Thoracic aorta (tissue), 2 donors: ENCODE data around the gene PTGFRN. TPM values are rescaled to one million over a fixed set of nuclear protein-coding genes. Genes with fewer than 3 reads are reported as not detected.

ENCODE experiments used
- ATAC-seq: fragments of 150-250 bp; one replicate; pipeline ENCODE4 v1.8.0; 2017; ENCODE audit warnings: low read depth; ENCODE audit not compliant: insufficient number of reproducible peaks, low FRiP score
- DNase-seq: peaks from one replicate; pipeline ENCODE4 v3.0.0-alpha.2; 2020; ENCODE audit warnings: low spot score
- H3K27ac ChIP-seq, 2 donors: fragments of 200-600 bp; sonication (generic); 1 replicate in 1 of 2; 2 replicates in 1 of 2; pipeline ENCODE4 v1.5.1; 2016; ENCODE audit warnings: mild to moderate bottlenecking in 2 of 2, moderate library complexity in 2 of 2
- H3K27me3 ChIP-seq: fragments of 200-600 bp; sonication (generic); replicated peaks from 2 replicates; pipeline ENCODE4 v1.6.0; 2016; ENCODE audit warnings: mild to moderate bottlenecking; ENCODE audit not compliant: insufficient read depth
- H3K36me3 ChIP-seq: fragments of 200-600 bp; sonication (generic); one replicate; pipeline ENCODE4 v1.5.1; 2016
- H3K4me1 ChIP-seq, 2 donors: fragments of 200-600 bp; sonication (generic); 1 replicate in 1 of 2; 2 replicates in 1 of 2; pipeline versions ENCODE4 v1.5.1 to v1.6.0; 2016; ENCODE audit warnings: low read depth in 2 of 2, mild to moderate bottlenecking in 1 of 2; ENCODE audit not compliant: control insufficient read depth in 1 of 2
- H3K4me3 ChIP-seq: fragments of 200-600 bp; sonication (generic); 2 replicates; pipeline ENCODE4 v1.5.1; 2016; ENCODE audit warnings: mild to moderate bottlenecking
- H3K9me3 ChIP-seq: fragments of 200-600 bp; sonication (generic); 2 replicates; pipeline ENCODE4 v1.5.1; 2016
- total RNA-seq, 2 donors: library from RNA; depleted of rRNA; stranded (reverse); fragments of >200 nt; gene quantifications; one replicate each; pipeline versions ENCODE4 v1.1.0 to v1.2.3, GENCODE V29; 2016
- TF ChIP-seq, protein P1 (sequence below): fragments of 200-600 bp; sonication (generic); IDR thresholded peaks from one replicate; pipeline ENCODE4 v1.5.1; 2019; ENCODE audit warnings: antibody characterized with exemption

PTGFRN gene
- total RNA-seq, 2 donors from 2014 or later = 24.5 to 32.7 TPM

DNA sequence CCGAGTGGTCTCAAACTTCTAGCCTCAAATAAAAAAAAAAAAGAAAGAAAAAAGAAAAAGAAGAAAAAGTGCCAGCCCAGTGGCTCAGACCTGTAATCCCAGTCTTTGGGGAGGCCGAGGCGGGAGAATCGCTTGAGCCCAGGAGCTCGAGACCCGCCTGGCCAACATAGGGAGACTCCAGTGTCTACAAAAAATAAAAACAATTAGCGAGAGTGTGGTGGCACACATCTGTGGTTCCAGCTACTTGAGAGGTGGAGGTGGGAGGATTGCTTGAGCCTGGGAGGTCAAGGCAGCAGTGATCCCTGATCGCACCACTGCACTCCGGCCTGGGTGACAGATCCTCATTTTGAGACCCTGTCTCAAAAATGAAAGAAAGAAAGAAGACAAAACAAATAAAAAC, 1.4 kb upstream of the PTGFRN start:
- H3K27ac ChIP-seq = no peak overlapping the region
- H3K4me3 ChIP-seq = no peak overlapping the region
- ATAC-seq (no peak), DNase-seq (no peak)
- H3K9me3 ChIP-seq = no peaks in the 10 kb centered on the region
- TF ChIP-seq, protein P1, sequence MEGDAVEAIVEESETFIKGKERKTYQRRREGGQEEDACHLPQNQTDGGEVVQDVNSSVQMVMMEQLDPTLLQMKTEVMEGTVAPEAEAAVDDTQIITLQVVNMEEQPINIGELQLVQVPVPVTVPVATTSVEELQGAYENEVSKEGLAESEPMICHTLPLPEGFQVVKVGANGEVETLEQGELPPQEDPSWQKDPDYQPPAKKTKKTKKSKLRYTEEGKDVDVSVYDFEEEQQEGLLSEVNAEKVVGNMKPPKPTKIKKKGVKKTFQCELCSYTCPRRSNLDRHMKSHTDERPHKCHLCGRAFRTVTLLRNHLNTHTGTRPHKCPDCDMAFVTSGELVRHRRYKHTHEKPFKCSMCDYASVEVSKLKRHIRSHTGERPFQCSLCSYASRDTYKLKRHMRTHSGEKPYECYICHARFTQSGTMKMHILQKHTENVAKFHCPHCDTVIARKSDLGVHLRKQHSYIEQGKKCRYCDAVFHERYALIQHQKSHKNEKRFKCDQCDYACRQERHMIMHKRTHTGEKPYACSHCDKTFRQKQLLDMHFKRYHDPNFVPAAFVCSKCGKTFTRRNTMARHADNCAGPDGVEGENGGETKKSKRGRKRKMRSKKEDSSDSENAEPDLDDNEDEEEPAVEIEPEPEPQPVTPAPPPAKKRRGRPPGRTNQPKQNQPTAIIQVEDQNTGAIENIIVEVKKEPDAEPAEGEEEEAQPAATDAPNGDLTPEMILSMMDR = no peak
- H3K27me3 ChIP-seq = no peaks in the 10 kb centered on the region
- H3K4me1 ChIP-seq = peaks cover 5 to 17% of the 10 kb centered on the region in 2 donors
- H3K36me3 ChIP-seq = no peaks in the 10 kb centered on the region

DNA sequence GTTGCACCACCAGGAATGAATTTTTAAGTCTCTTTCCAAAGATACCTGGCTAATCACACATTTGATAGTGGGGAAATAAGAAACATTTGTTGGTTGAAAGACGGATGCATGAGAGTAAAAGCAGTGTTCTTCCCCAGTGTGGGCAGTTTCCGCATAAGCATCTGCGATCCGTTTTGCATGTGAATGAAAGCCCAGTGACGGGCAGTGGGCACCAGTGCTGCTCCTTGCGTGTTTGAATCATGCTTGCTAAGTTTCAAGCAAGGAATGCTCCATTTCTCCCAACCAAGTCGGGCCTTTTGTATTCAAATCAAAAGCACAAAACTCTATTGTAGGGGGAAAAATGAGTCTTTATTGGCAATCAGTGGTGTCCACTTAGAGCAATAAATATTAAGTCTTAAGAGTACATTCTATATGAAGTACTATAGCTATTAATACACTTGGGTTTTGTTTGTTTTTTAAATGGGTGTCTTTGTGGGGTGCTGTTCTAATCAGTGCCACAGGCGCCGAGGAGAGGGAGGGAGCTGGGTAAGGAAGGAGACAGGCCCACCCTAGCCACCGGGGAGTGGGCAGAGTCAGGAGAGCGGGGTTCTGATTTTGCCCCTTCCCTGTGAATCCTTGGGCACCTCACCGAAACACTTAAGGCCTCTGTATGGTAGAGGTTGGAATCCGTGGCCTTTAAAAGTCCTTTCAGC, 750 bp upstream of the PTGFRN start:
- DNase-seq (no peak), ATAC-seq (no peak)
- H3K9me3 ChIP-seq = no peaks in the 10 kb centered on the region
- peaks cover 5 to 17% of the 10 kb centered on the region in 2 donors for H3K4me1 ChIP-seq
- peak overlapping the region; percentile 91 for H3K4me3 ChIP-seq
- no peaks in the 10 kb centered on the region for H3K36me3 ChIP-seq
- TF ChIP-seq, protein P1 = no peak
- H3K27ac ChIP-seq = peak overlapping the region; percentile 71 to 75
- no peaks in the 10 kb centered on the region for H3K27me3 ChIP-seq

DNA sequence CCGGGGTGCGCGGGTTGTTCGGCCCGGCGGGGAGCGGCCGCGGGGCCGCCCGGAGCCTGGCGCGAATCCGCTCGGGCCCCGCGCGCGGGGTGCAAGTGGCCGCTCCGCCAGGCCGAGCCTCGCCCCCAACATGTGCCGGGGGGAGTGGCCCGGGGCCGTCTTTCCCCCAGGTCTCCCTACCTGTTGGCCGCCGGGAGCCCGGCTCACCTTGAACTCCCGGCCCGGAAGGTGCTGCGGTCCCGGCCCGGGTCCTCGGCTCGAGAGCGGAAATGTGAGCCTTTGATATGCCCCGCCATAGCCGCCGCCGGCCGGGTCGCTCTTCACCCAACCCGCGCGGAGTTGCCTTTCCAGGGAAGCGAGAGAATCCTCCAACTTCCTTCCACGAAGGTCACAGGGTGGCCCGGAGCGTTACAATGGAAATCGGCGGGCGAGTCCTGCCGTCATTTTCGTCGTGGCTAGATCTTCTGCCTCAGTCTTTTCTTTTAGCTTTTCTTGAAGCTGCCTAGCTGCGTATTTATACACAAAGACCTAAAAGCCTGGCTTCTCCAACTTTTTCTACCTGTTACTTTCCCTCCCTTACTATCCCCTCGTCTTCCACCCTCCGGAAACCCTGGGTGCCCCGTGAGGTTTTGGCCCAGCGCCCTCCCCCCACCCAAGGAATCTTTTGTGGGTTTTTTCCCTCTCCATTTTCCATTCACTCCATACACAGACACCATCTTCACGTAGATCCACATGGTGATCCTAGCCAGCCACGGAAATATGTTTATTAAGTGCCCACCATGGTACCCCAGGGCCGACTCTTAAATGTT, 867 bp downstream of the PTGFRN start:
- peak; percentile 52 for ATAC-seq
- no peaks in the 10 kb centered on the region for H3K27me3 ChIP-seq
- TF ChIP-seq, protein P1 = no peak
- peak overlapping the region; percentile 91 for H3K4me3 ChIP-seq
- H3K36me3 ChIP-seq = no peaks in the 10 kb centered on the region
- H3K4me1 ChIP-seq = peaks cover 5 to 25% of the 10 kb centered on the region in 2 donors
- H3K9me3 ChIP-seq = no peaks in the 10 kb centered on the region
- no peak for DNase-seq
- peak overlapping the region; percentile 34 to 71 for H3K27ac ChIP-seq

DNA sequence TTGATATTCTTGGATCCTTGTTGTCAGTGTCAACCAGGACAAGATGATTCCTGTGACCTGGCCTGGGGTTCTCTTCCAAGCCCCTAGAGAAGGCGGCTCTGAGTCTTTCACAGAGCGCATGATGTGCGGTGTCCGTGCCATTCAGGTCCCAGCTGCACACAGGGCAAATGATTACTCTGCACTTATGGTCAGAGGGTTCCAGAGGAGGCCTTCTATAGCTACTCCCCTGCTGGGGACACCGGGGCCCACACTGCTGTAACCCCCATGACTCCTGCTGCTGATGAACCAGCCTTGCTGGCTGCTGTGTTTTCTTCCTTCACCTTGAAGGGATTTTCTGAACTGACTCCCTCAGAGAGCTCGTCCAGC, 1.5 kb downstream of the PTGFRN start:
- peak overlapping the region in 1 of 2 donors; percentile 34 for H3K27ac ChIP-seq
- no peaks in the 10 kb centered on the region for H3K36me3 ChIP-seq
- TF ChIP-seq, protein P1 = no peak
- DNase-seq (no peak), ATAC-seq (no peak)
- peak overlapping the region; percentile 91 for H3K4me3 ChIP-seq
- H3K27me3 ChIP-seq = no peaks in the 10 kb centered on the region
- H3K4me1 ChIP-seq = peaks cover 5 to 29% of the 10 kb centered on the region in 2 donors
- no peaks in the 10 kb centered on the region for H3K9me3 ChIP-seq

DNA sequence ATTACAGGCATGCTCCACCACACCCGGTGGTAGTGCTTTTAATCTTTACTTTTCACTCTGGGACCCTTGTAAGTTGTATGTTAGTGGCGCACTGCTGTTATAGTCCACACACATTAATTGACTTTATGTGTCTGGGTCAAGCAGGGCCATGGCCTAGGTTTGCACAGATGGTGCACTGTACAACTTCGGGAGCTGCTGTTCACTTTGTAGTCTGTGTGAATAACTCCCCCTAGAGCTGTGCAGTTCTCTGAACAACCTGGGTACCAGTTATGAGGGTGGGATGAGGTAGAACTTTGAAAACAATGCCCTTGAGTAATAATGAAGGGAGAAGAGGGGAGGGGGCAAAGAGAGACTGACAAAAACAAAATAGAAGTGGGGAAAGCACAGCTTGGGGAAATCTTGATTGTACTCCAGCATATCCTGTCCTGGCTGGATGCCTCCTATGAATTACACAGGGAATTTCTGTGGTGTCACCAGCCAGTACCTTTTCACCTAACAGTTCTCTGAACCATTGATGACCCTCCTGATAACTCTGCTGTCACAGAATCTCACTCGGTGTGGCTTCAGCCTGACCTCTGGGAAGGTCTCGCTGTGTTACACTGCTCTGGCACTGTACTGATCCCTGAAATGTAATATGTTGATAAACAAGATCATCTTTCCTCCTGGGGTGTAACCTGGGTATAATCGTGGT, 2.2 kb downstream of the PTGFRN start:
- Histone ChIP-seq H3K9me3 (no peaks in the 10 kb centered on the region), H3K4me3 (no peak overlapping the region), H3K27me3 (no peaks in the 10 kb centered on the region), H3K27ac (no peak overlapping the region), H3K4me1 (peaks cover 5 to 29% of the 10 kb centered on the region in 2 donors), H3K36me3 (no peaks in the 10 kb centered on the region)
- TF ChIP-seq, protein P1 = no peak
- DNase-seq = no peak
- no peak for ATAC-seq
